Astrocyte (in vitro differentiated cells and primary cell): ENCODE data around the gene POLDIP3. TPM values are rescaled to one million over a fixed set of nuclear protein-coding genes. Genes with fewer than 3 reads are reported as not detected.
"Not testable (repeated sequence)": the region's sequence is repeated elsewhere in the genome, so short reads cannot be mapped to it uniquely, and the experiment has no call there.

Experiments used
- DNase-seq: peaks from one replicate; pipeline ENCODE4 v3.0.0-alpha.2; 2010; ENCODE audit warnings: low read depth
- FAIRE-seq: peaks from 2 replicates; lab custom pipeline; 2011; peaks lifted over from hg19 to GRCh38; lab: Jason Lieb, UNC
- H2AFZ ChIP-seq: 2 replicates; pipeline ENCODE4 v1.6.0; 2012; ENCODE audit warnings: low read depth, low read length, inconsistent platforms
- H3K27ac ChIP-seq: 2 replicates; pipeline ENCODE4 v1.5.1; 2011; ENCODE audit warnings: low read depth, low read length, inconsistent platforms
- H3K27me3 ChIP-seq: 2 replicates; pipeline ENCODE4 v1.6.0; 2011; ENCODE audit warnings: low read length, inconsistent platforms; ENCODE audit not compliant: insufficient read depth
- H3K36me3 ChIP-seq: 2 replicates; pipeline ENCODE4 v1.5.1; 2011; ENCODE audit warnings: low read length, inconsistent platforms; ENCODE audit not compliant: insufficient read depth
- H3K4me1 ChIP-seq: 2 replicates; pipeline ENCODE4 v1.5.1; 2011; ENCODE audit warnings: low read length, inconsistent platforms; ENCODE audit not compliant: insufficient read depth
- H3K4me2 ChIP-seq: 2 replicates; pipeline ENCODE4 v1.6.0; 2012; ENCODE audit warnings: low read length, inconsistent platforms
- H3K4me3 ChIP-seq: 2 replicates; pipeline ENCODE4 v1.5.1; 2011; ENCODE audit warnings: low read depth, mild to moderate bottlenecking, low read length, inconsistent platforms; ENCODE audit not compliant: insufficient read depth
- H3K79me2 ChIP-seq: 2 replicates; pipeline ENCODE4 v1.6.0; 2012; ENCODE audit warnings: mild to moderate bottlenecking, low read length, inconsistent platforms; ENCODE audit not compliant: insufficient read depth
- H3K9ac ChIP-seq: 2 replicates; pipeline ENCODE4 v1.6.0; 2012; ENCODE audit warnings: mild to moderate bottlenecking, low read length, inconsistent platforms
- H3K9me3 ChIP-seq: 2 replicates; pipeline ENCODE4 v1.5.1; 2012; ENCODE audit warnings: low read depth, mild to moderate bottlenecking, low read length, inconsistent platforms; ENCODE audit not compliant: insufficient read depth
- H4K20me1 ChIP-seq: 2 replicates; pipeline ENCODE4 v1.6.0; 2012; ENCODE audit warnings: low read length, inconsistent platforms; ENCODE audit not compliant: insufficient read depth
- H3K27ac Mint-ChIP-seq: one replicate; pipeline ENCODE4 v1.8.0; 2021; ENCODE audit warnings: mild to moderate bottlenecking, mixed read lengths; ENCODE audit not compliant: unreplicated experiment
- H3K27me3 Mint-ChIP-seq: one replicate; pipeline ENCODE4 v1.8.0; 2021; ENCODE audit warnings: low read depth, mixed read lengths; ENCODE audit not compliant: unreplicated experiment
- H3K36me3 Mint-ChIP-seq: one replicate; pipeline ENCODE4 v1.8.0; 2021; ENCODE audit warnings: low read depth, mixed read lengths; ENCODE audit not compliant: unreplicated experiment
- H3K4me1 Mint-ChIP-seq: one replicate; pipeline ENCODE4 v1.8.0; 2021; ENCODE audit warnings: low read depth, mixed read lengths; ENCODE audit not compliant: unreplicated experiment
- H3K4me3 Mint-ChIP-seq: one replicate; pipeline ENCODE4 v1.8.0; 2021; ENCODE audit warnings: mild to moderate bottlenecking, moderate library complexity, mixed read lengths; ENCODE audit not compliant: unreplicated experiment
- H3K9me3 Mint-ChIP-seq: one replicate; pipeline ENCODE4 v1.8.0; 2021; ENCODE audit warnings: mild to moderate bottlenecking, mixed read lengths; ENCODE audit not compliant: unreplicated experiment
- CTCF ChIP-seq: IDR thresholded peaks from 2 replicates; pipeline ENCODE4 v1.5.1; 2011; ENCODE audit warnings: low read depth, mild to moderate bottlenecking, inconsistent platforms, low read length, moderate library complexity; ENCODE audit not compliant: insufficient read depth
- EZH2 ChIP-seq: IDR thresholded peaks from 2 replicates; pipeline ENCODE4 v1.6.1; 2012; ENCODE audit warnings: mild to moderate bottlenecking, low read length, inconsistent platforms; ENCODE audit not compliant: insufficient read depth
- total RNA-seq: library from RNA; stranded (reverse); gene quantifications from 2 replicates; pipeline ENCODE4 v1.2.1, GENCODE V29; 2021

The POLDIP3 gene
- total RNA-seq, 1 donor from 2014 or later, result 57.1 TPM

DNA sequence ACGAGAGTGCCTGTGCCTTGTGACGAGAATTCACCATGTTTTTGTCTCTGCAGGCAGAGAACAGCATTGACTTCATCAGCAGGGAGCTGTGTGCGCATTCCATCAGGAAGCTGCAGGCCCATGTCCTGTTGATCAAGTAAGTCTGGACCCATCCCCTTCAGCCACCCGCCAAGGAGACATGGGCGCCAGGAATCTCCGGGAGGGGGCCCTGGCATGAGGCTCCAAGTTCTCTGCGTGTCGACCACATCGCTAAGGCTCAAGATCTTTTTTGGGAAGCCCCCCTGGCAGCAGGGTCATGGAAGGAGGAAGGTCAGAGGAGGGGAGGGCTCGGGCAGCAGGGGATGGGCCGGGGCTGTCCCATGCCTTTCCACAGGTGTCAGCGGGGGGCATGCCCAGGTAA lies 43.6 kb downstream of the POLDIP3 start:
- H3K36me3 ChIP-seq, H3K27me3 Mint-ChIP-seq: not testable (repeated sequence)

GRCh38 chr22:42570580-42570979 lies 44.1 kb downstream of the POLDIP3 start:
- not testable (repeated sequence) for H3K27me3 ChIP-seq, H3K27ac Mint-ChIP-seq, H3K9me3 Mint-ChIP-seq, H3K4me3 ChIP-seq, H4K20me1 ChIP-seq, H3K27ac ChIP-seq, H3K4me3 Mint-ChIP-seq, H3K79me2 ChIP-seq, H3K9ac ChIP-seq, H3K36me3 Mint-ChIP-seq, H3K36me3 ChIP-seq, H3K4me2 ChIP-seq, H3K9me3 ChIP-seq, FAIRE-seq, H3K4me1 ChIP-seq, H3K4me1 Mint-ChIP-seq, DNase-seq, H3K27me3 Mint-ChIP-seq, H2AFZ ChIP-seq

More for the DNA sequence above, 43.6 kb downstream of the POLDIP3 start:
- not testable (repeated sequence) for H3K4me1 Mint-ChIP-seq, H3K4me2 ChIP-seq, H3K4me3 Mint-ChIP-seq, FAIRE-seq, DNase-seq, H3K36me3 Mint-ChIP-seq, H3K4me1 ChIP-seq, H3K79me2 ChIP-seq, H4K20me1 ChIP-seq, H3K27me3 ChIP-seq, H3K27ac ChIP-seq, H3K9ac ChIP-seq, H3K4me3 ChIP-seq, H3K9me3 ChIP-seq, H2AFZ ChIP-seq, H3K9me3 Mint-ChIP-seq
- peak overlapping the region; percentile 53 for H3K27ac Mint-ChIP-seq

GRCh38 chr22:42567950-42568349 lies 46.7 kb downstream of the POLDIP3 start:
- not testable (repeated sequence) for H3K4me1 ChIP-seq, H3K27me3 Mint-ChIP-seq, H3K4me2 ChIP-seq, H3K9me3 ChIP-seq, H2AFZ ChIP-seq, H3K27ac ChIP-seq, H4K20me1 ChIP-seq, H3K27ac Mint-ChIP-seq, DNase-seq, FAIRE-seq, H3K4me3 ChIP-seq, H3K79me2 ChIP-seq, H3K9ac ChIP-seq, H3K9me3 Mint-ChIP-seq, H3K36me3 Mint-ChIP-seq, H3K27me3 ChIP-seq, H3K4me1 Mint-ChIP-seq, H3K36me3 ChIP-seq, H3K4me3 Mint-ChIP-seq

DNA sequence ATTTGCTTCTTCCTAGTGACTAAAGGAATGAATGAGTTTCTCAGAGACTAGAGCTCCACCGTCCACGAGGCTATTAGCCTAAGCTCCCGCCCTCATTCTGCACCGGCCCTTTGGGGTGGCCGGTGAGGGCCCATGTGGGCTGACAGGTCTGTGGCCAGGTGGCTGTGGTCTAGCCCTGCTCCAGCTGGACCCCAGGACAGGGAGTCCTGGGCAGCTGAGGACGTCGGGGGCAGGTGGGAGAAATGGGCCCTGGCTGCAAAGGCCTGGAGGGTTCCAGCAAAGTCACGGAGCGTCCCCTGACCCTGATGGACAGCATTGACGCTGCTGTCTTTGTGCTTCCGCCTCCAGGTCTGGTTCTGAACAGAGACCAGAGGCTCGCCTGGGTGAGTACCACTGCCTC lies 48.7 kb downstream of the POLDIP3 start:
- no peak overlapping the region for H3K27ac ChIP-seq
- Mint-ChIP-seq H3K4me1 (no peaks in the 10 kb centered on the region), H3K27me3 (no peaks in the 10 kb centered on the region), H3K4me3 (no peak overlapping the region), H3K9me3 (no peaks in the 10 kb centered on the region), H3K27ac (no peak overlapping the region), H3K36me3 (no peaks in the 10 kb centered on the region)
- no peak for FAIRE-seq
- H3K27me3 ChIP-seq, result no peaks in the 10 kb centered on the region
- no peak overlapping the region for H3K4me3 ChIP-seq
- H3K9ac ChIP-seq, result no peak overlapping the region
- no peaks in the 10 kb centered on the region for H3K4me1 ChIP-seq
- H4K20me1 ChIP-seq, result no peaks in the 10 kb centered on the region
- DNase-seq, result no peak
- no peaks in the 10 kb centered on the region for H3K9me3 ChIP-seq
- no peak overlapping the region for H3K4me2 ChIP-seq
- H3K79me2 ChIP-seq, result no peaks in the 10 kb centered on the region
- H2AFZ ChIP-seq, result no peak overlapping the region
- TF ChIP-seq CTCF (no peak), EZH2 (no peak)
- H3K36me3 ChIP-seq, result no peaks in the 10 kb centered on the region
